Lung (tissue), 12 donors: ENCODE measurements around the gene FER. TPM values are rescaled to one million over a fixed set of nuclear protein-coding genes. Genes with fewer than 3 reads are reported as not detected.
A peak's percentile ranks its signal among the peaks of the same experiment; 100 is the strongest.

Experiments
- ATAC-seq: fragments of 200-7000 bp; cut with Tn5 transposase; one replicate; pipeline ENCODE4 v1.9.1; 2020; ENCODE audit warnings: moderate number of reproducible peaks; ENCODE audit not compliant: insufficient read depth, low FRiP score
- DNase-seq, 3 donors: peaks; one replicate each; pipeline ENCODE4 v3.0.0-alpha.2; 2013 to 2017
- H3K27ac ChIP-seq, 2 donors: one replicate each; pipeline ENCODE4 v1.5.1; 2013; ENCODE audit warnings: mild to moderate bottlenecking in 2 of 2, moderate library complexity in 2 of 2, control low read depth in 1 of 2, inconsistent platforms in 1 of 2, low read depth in 1 of 2, low read length in 1 of 2
- H3K27me3 ChIP-seq, 3 donors: one replicate each; pipeline ENCODE4 v1.5.1; 2013; ENCODE audit warnings: low read length in 2 of 3; ENCODE audit not compliant: control insufficient read depth in 3 of 3, insufficient read depth in 3 of 3
- H3K36me3 ChIP-seq, 4 donors: one replicate each; pipeline ENCODE4 v1.5.1; 2013; ENCODE audit warnings: low read length in 4 of 4, mild to moderate bottlenecking in 1 of 4, moderate library complexity in 1 of 4; ENCODE audit not compliant: control insufficient read depth in 4 of 4, insufficient read depth in 4 of 4
- H3K4me1 ChIP-seq, 5 donors: one replicate each; pipeline ENCODE4 v1.5.1; 2013; ENCODE audit warnings: low read length in 5 of 5, mild to moderate bottlenecking in 2 of 5, moderate library complexity in 1 of 5; ENCODE audit not compliant: control insufficient read depth in 5 of 5, insufficient read depth in 5 of 5
- H3K4me3 ChIP-seq: one replicate; pipeline ENCODE4 v1.5.1; 2013; ENCODE audit warnings: mild to moderate bottlenecking, control low read depth, moderate library complexity
- H3K9ac ChIP-seq, 2 donors: one replicate each; pipeline ENCODE4 v1.5.1; 2013; ENCODE audit warnings: low read length in 2 of 2, control low read depth in 1 of 2; ENCODE audit not compliant: insufficient read depth in 1 of 2
- H3K9me3 ChIP-seq, 4 donors: one replicate each; pipeline ENCODE4 v1.5.1; 2013; ENCODE audit warnings: low read length in 3 of 4, mild to moderate bottlenecking in 1 of 4, moderate library complexity in 1 of 4; ENCODE audit not compliant: control insufficient read depth in 4 of 4, insufficient read depth in 3 of 4
- CTCF ChIP-seq: IDR thresholded peaks from 2 replicates; pipeline ENCODE4 v1.5.1; 2012; ENCODE audit warnings: mild to moderate bottlenecking; ENCODE audit errors: control extremely low read depth, extremely low read depth
- WGBS, 2 donors: extraction: QIAGEN DNeasy Blood & Tissue Kit; methylation state at CpG; one replicate each; pipeline ENCODE4 v1.1.7; 2013; 5-methylcytosine and 5-hydroxymethylcytosine counted together
- polyA plus RNA-seq, 2 donors: library from polyadenylated mRNA; stranded (reverse); fragments of 200-250 nt; gene quantifications; one replicate each; pipeline ENCODE4 v1.2.1, GENCODE V29; 2013
- total RNA-seq, 2 donors: library from RNA; depleted of rRNA in 1 of 2; stranded (reverse); fragments of >200 nt in 1 of 2; gene quantifications; one replicate each; pipeline ENCODE4 v1.2.1, GENCODE V29; 2014 to 2021
- donor health status: control.
- donor health status: control.
- donor health status: Bipolar disorder and iron deficiency.
- donor health status: healthy.
- donor health status: DM: yes; HTN: yes; CAD: no.

Gene FER
- total and polyA plus RNA-seq, 4 donors, result 2.6 to 88.6 (median 12.2) TPM

- no peak for ATAC-seq
- no peak overlapping the region for H3K9ac ChIP-seq
Measured at GRCh38 chr5:109060378-109061025, 312.8 kb downstream of the FER start.

DNA sequence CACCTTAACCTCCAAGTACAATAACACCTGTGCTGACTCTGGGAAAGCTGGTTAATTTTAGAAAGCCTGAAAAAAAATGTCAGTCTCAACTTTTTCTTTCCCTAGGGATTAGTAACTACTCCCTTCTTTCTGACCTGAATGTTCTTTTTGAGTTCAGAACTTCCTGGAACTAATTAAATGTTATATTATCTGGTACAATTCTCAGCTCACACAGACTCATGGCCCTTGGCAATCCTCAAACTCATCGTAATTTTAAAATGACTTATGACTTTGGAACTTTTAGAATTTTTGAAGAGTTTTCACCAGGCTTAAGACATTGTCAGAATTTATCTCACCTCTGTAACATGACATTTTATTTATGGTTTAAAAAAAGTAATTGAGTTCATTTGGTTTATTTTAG lies 315.0 kb downstream of the FER start:
- no peak overlapping the region for H3K9ac ChIP-seq
- WGBS, 2 donors, result 68% methylated on average over 1 of the region's 1 CpG
- no peak overlapping the region for H3K4me3 ChIP-seq
- H3K4me1 ChIP-seq, result peaks cover 0 to 7% (median 0%) of the 10 kb centered on the region in 5 donors
- no peaks in the 10 kb centered on the region for H3K36me3 ChIP-seq
- no peaks in the 10 kb centered on the region for H3K27me3 ChIP-seq
- H3K27ac ChIP-seq, result no peak overlapping the region
- no peak for TF ChIP-seq CTCF
- no peaks in the 10 kb centered on the region for H3K9me3 ChIP-seq
- DNase-seq (no peak), ATAC-seq (no peak)

More at GRCh38 chr5:109060378-109061025, 312.8 kb downstream of the FER start:
- no peak for TF ChIP-seq CTCF
- Histone ChIP-seq H3K4me3 (no peak overlapping the region), H3K9me3 (no peaks in the 10 kb centered on the region), H3K27me3 (no peaks in the 10 kb centered on the region), H3K4me1 (peaks cover 0 to 7% (median 0%) of the 10 kb centered on the region in 5 donors), H3K27ac (no peak overlapping the region), H3K36me3 (peaks cover 0 to 2% (median 0%) of the 10 kb centered on the region in 4 donors)
- DNase-seq, result peak in 2 of 3 donors; percentile 61 to 77
- WGBS, 2 donors, result 85 to 90% methylated on average over 7 of the region's 7 CpGs

- Histone ChIP-seq H3K4me1 (peaks cover 0 to 7% (median 0%) of the 10 kb centered on the region in 5 donors), H3K36me3 (no peaks in the 10 kb centered on the region), H3K4me3 (no peak overlapping the region), H3K9ac (no peak overlapping the region), H3K27ac (no peak overlapping the region), H3K27me3 (no peaks in the 10 kb centered on the region), H3K9me3 (no peaks in the 10 kb centered on the region)
- WGBS, 2 donors, result 88 to 93% methylated on average over 1 of the region's 1 CpG
- DNase-seq (no peak), ATAC-seq (no peak)
- TF ChIP-seq CTCF, result no peak
Measured at GRCh38 chr5:109063223-109063622, 315.5 kb downstream of the FER start.

DNA sequence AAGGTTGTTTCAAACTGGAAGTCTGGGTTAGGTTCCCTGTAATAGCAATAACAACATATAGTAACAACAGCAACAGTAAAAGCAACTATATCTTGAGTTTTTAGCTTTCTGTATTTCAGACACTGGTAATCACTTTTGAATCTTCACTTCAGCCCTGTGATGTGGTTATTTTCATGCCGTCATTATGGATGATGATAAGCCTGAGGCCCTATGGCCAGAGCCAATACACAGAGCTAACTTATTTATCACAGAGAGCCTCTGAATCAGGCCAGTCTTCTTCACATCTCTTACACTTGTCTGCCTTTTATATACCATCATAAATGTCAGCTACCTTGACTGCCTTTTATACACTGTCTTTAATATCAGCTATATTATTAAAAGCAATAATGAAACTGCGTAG lies 329.0 kb downstream of the FER start:
- no peak overlapping the region for H3K9ac ChIP-seq
- H3K4me1 ChIP-seq, result peaks cover 0 to 9% (median 0%) of the 10 kb centered on the region in 5 donors
- H3K27me3 ChIP-seq, result no peaks in the 10 kb centered on the region
- no peaks in the 10 kb centered on the region for H3K9me3 ChIP-seq
- 94 to 95% methylated on average over 2 of the region's 2 CpGs for WGBS, 2 donors
- no peak for TF ChIP-seq CTCF
- DNase-seq, result no peak
- no peak overlapping the region for H3K27ac ChIP-seq
- ATAC-seq, result no peak
- no peak overlapping the region for H3K4me3 ChIP-seq
- H3K36me3 ChIP-seq, result no peaks in the 10 kb centered on the region
